RWPE2 (cell line): ENCODE measurements around the gene CLEC16A.
A peak's percentile ranks its signal among the peaks of the same experiment; 100 is the strongest.

ENCODE experiments used
- ATAC-seq: fragments of 200-7000 bp; cut with Tn5 transposase; 3 replicates; pipeline ENCODE4 v1.9.1; 2021; ENCODE audit warnings: low read depth
- DNase-seq: peaks from one replicate; pipeline ENCODE4 v3.0.0-alpha.2; 2020; ENCODE audit warnings: low spot score
- H3K27ac ChIP-seq: fragments of 450-650 bp; 2 replicates; pipeline ENCODE4 v1.5.1; 2017; ENCODE audit warnings: mild to moderate bottlenecking; ENCODE audit not compliant: poor library complexity, severe bottlenecking
- H3K27me3 ChIP-seq: fragments of 250-450 bp; sonication (Bioruptor Pico); 2 replicates; pipeline ENCODE4 v1.5.1; 2021; ENCODE audit warnings: mild to moderate bottlenecking, moderate library complexity; ENCODE audit not compliant: insufficient read depth, poor library complexity, severe bottlenecking
- H3K36me3 ChIP-seq: fragments of 250-450 bp; sonication (Bioruptor Pico); 2 replicates; pipeline ENCODE4 v1.5.1; 2020; ENCODE audit warnings: low read depth, mild to moderate bottlenecking, moderate library complexity
- H3K4me1 ChIP-seq: fragments of 250-450 bp; sonication (Bioruptor Pico); 2 replicates; pipeline ENCODE4 v1.5.1; 2021; ENCODE audit warnings: mild to moderate bottlenecking, moderate library complexity; ENCODE audit not compliant: insufficient read depth, poor library complexity, severe bottlenecking
- H3K4me3 ChIP-seq: fragments of 250-450 bp; sonication (Bioruptor Pico); 2 replicates; pipeline ENCODE4 v1.5.1; 2021; ENCODE audit warnings: mild to moderate bottlenecking, moderate library complexity; ENCODE audit not compliant: severe bottlenecking
- H3K9me3 ChIP-seq: fragments of 250-450 bp; sonication (Bioruptor Pico); 2 replicates; pipeline ENCODE4 v1.5.1; 2021; ENCODE audit warnings: mild to moderate bottlenecking, moderate library complexity; ENCODE audit not compliant: severe bottlenecking
- CTCF ChIP-seq: fragments of 450-650 bp; IDR thresholded peaks from one replicate; pipeline ENCODE4 v1.5.1; 2017; ENCODE audit warnings: mild to moderate bottlenecking, moderate library complexity; ENCODE audit not compliant: poor library complexity, severe bottlenecking

Gene CLEC16A

GRCh38 chr16:10978124-10978523 is 33.8 kb downstream of the CLEC16A start:
- H3K36me3 ChIP-seq = peaks cover 25% of the 10 kb centered on the region
- no peaks in the 10 kb centered on the region for H3K9me3 ChIP-seq
- no peak for TF ChIP-seq CTCF
- ATAC-seq (no peak), DNase-seq (no peak)
- H3K4me3 ChIP-seq = no peak overlapping the region
- H3K4me1 ChIP-seq = peaks cover 12% of the 10 kb centered on the region
- no peaks in the 10 kb centered on the region for H3K27me3 ChIP-seq
- no peak overlapping the region for H3K27ac ChIP-seq

DNA sequence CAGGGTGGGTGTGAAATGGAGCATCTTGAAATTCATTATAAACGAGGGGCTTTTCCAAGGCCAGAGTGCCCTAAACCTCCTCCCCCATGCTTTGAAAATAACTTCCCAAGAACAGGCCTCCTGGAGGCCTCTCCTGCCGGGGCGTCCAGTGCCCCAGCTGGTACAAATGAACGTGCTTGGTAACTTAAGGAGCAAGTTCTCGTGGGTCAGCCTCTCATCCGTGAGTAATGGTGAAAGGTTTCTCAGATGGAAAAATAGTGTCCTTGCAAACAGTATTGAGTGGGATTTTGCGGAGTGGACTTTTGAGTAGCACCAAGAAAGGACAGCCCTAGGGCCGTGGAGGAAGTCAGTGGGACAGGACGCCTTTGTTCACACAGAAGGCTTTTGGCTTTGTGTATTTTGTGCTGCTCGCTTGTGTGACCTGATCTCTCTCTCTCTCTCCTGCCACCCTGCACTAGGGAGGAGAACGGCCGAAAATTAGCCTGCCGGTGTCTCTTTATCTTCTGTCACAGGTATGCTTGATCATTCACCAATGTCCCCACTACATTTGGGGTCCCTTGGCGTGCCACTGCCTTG is 34.6 kb downstream of the CLEC16A start:
- no peak for DNase-seq
- ATAC-seq = no peak
- Histone ChIP-seq H3K4me3 (no peak overlapping the region), H3K36me3 (peaks cover 22% of the 10 kb centered on the region), H3K9me3 (no peaks in the 10 kb centered on the region), H3K27ac (peak overlapping the region; percentile 44), H3K4me1 (peaks cover 12% of the 10 kb centered on the region), H3K27me3 (no peaks in the 10 kb centered on the region)
- no peak for TF ChIP-seq CTCF

DNA sequence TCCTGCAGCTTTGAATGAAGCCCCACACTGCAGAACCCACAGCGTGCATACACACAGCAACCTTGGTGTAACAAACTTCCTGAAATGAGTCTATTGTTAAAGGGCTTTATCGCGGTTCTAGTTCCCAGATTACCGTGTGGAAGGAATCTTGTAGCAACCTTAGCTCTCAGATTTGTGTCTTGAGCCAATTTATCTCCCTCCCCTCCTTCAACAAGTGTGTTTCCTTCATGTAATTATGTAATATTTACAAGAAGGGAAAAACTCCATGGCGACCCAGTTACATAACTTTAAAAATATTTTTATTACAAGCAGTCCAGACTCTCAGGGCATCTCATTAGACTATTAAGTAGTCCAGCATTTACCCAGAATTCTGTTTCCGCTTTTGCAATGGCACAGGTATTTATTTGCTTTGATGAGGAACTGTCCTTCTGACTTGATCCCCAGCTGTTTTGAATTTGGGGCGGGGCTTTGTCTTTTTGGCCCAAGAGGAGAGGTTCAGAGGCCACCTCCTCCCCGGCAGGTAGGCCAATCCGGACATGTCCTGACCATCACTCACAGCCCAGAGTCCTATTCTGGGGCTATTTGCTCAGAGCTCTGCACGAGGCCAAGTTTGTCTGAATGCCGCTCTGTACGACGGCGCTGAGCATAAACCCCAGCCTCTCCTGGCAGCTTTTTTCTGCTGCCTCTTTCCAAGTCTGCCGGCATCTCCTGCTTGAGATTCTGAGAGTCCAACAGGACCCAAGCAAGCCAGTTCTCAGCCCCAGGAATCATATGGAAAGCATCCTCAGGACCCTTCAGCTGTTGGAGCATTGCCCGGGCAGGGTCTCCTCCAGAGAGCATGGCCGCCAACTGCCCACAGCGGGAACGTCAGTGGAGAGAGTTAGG is 35.6 kb downstream of the CLEC16A start:
- ATAC-seq (peak; percentile 95), DNase-seq (peak; percentile 80)
- peak overlapping the region; percentile 44 for H3K27ac ChIP-seq
- peaks cover 12% of the 10 kb centered on the region for H3K4me1 ChIP-seq
- H3K9me3 ChIP-seq = no peaks in the 10 kb centered on the region
- TF ChIP-seq CTCF = no peak
- no peaks in the 10 kb centered on the region for H3K27me3 ChIP-seq
- peaks cover 22% of the 10 kb centered on the region for H3K36me3 ChIP-seq
- H3K4me3 ChIP-seq = no peak overlapping the region

- Histone ChIP-seq H3K27me3 (no peaks in the 10 kb centered on the region), H3K36me3 (peaks cover 18% of the 10 kb centered on the region), H3K4me3 (no peak overlapping the region), H3K27ac (peak overlapping the region; percentile 44), H3K4me1 (peaks cover 12% of the 10 kb centered on the region), H3K9me3 (no peaks in the 10 kb centered on the region)
- no peak for TF ChIP-seq CTCF
- ATAC-seq (no peak), DNase-seq (no peak)
Observed at GRCh38 chr16:10980813-10981212, 36.4 kb downstream of the CLEC16A start.
